ENCODE measurements around the gene ITGB5.

The ITGB5 gene

GRCh38 chr3:124762661-124763011 lies 124.5 kb downstream of the ITGB5 start:
- TF ChIP-seq EP300 (IDR thresholded peaks at IDR 0.05; ENCODE audit: borderline replicate concordance): no peak
- no peak for TF ChIP-seq YY1 (IDR thresholded peaks at IDR 0.05; ENCODE audit: low read depth)
- no peak for TF ChIP-seq USF1 (IDR thresholded peaks at IDR 0.05)

GRCh38 chr3:124761935-124762660 lies 125.1 kb downstream of the ITGB5 start:
- TF ChIP-seq USF1 (IDR thresholded peaks at IDR 0.05) (no peak), RAD21 (IDR thresholded peaks at IDR 0.05; ENCODE audit: low read depth) (no peak), YY1 (IDR thresholded peaks at IDR 0.05; ENCODE audit: low read depth) (no peak), ZBTB7A (IDR thresholded peaks at IDR 0.05; ENCODE audit: low read depth) (no peak), TAF1 (IDR thresholded peaks at IDR 0.05; ENCODE audit: low read depth) (no peak), EGR1 (IDR thresholded peaks at IDR 0.05) (no peak), CREB1 (IDR thresholded peaks at IDR 0.05; ENCODE audit: low read depth) (no peak), CEBPB (IDR thresholded peaks at IDR 0.05) (no peak), TCF12 (IDR thresholded peaks at IDR 0.05; ENCODE audit: low read depth) (no peak), REST (IDR thresholded peaks at IDR 0.05; ENCODE audit: low read depth) (no peak), MAX (IDR thresholded peaks at IDR 0.05) (no peak), NFIC (IDR thresholded peaks at IDR 0.05) (no peak), FOXM1 (IDR thresholded peaks at IDR 0.05; ENCODE audit: borderline replicate concordance, low read depth) (no peak), EP300 (IDR thresholded peaks at IDR 0.05; ENCODE audit: borderline replicate concordance) (no peak), TEAD4 (IDR thresholded peaks at IDR 0.05) (no peak)

GRCh38 chr3:124761250-124761796 lies 125.8 kb downstream of the ITGB5 start:
- TF ChIP-seq CEBPB (IDR thresholded peaks at IDR 0.05) (no peak), TAF1 (IDR thresholded peaks at IDR 0.05; ENCODE audit: low read depth) (no peak), FOXM1 (IDR thresholded peaks at IDR 0.05; ENCODE audit: borderline replicate concordance, low read depth) (no peak), RAD21 (IDR thresholded peaks at IDR 0.05; ENCODE audit: low read depth) (peak; percentile 97), TCF12 (IDR thresholded peaks at IDR 0.05; ENCODE audit: low read depth) (no peak), REST (IDR thresholded peaks at IDR 0.05; ENCODE audit: low read depth) (no peak), YY1 (IDR thresholded peaks at IDR 0.05; ENCODE audit: low read depth) (no peak), USF1 (IDR thresholded peaks at IDR 0.05) (no peak)

GRCh38 chr3:124760601-124761000 lies 126.6 kb downstream of the ITGB5 start:
- TF ChIP-seq CEBPB (IDR thresholded peaks at IDR 0.05) (no peak), ZBTB7A (IDR thresholded peaks at IDR 0.05; ENCODE audit: low read depth) (no peak), USF1 (IDR thresholded peaks at IDR 0.05) (no peak), YY1 (IDR thresholded peaks at IDR 0.05; ENCODE audit: low read depth) (no peak), CREB1 (IDR thresholded peaks at IDR 0.05; ENCODE audit: low read depth) (no peak), TEAD4 (IDR thresholded peaks at IDR 0.05) (no peak), FOXM1 (IDR thresholded peaks at IDR 0.05; ENCODE audit: borderline replicate concordance, low read depth) (no peak), TCF12 (IDR thresholded peaks at IDR 0.05; ENCODE audit: low read depth) (no peak), RAD21 (IDR thresholded peaks at IDR 0.05; ENCODE audit: low read depth) (no peak), NFIC (IDR thresholded peaks at IDR 0.05) (no peak), REST (IDR thresholded peaks at IDR 0.05; ENCODE audit: low read depth) (no peak), EP300 (IDR thresholded peaks at IDR 0.05; ENCODE audit: borderline replicate concordance) (no peak), EGR1 (IDR thresholded peaks at IDR 0.05) (no peak), MAX (IDR thresholded peaks at IDR 0.05) (no peak), TAF1 (IDR thresholded peaks at IDR 0.05; ENCODE audit: low read depth) (no peak)

All from Ishikawa (cell line).